ENCODE results near the gene PRPF39.

- TF ChIP-seq CTCF (IDR thresholded peaks at IDR 0.05) (no peak), NR2C2 (CRISPR knock-in tag; IDR thresholded peaks at IDR 0.05) (no peak), MAX (CRISPR knock-in tag; IDR thresholded peaks at IDR 0.05) (no peak), MYBL2 (CRISPR knock-in tag; IDR thresholded peaks at IDR 0.05) (no peak), CREB1 (CRISPR knock-in tag; IDR thresholded peaks at IDR 0.05) (no peak), NFYB (CRISPR knock-in tag; conservative IDR thresholded peaks at IDR 0.05; ENCODE audit: low read depth) (no peak), JUN (CRISPR knock-in tag; IDR thresholded peaks at IDR 0.05) (no peak), USF1 (CRISPR knock-in tag; IDR thresholded peaks at IDR 0.05) (no peak)
These were observed 65.7 kb downstream of the PRPF39 start for GRCh38 chr14:45149602-45150001.
